ENCODE results near the gene KRT75. TPM values are rescaled to one million over a fixed set of nuclear protein-coding genes. Genes with fewer than 3 reads are reported as not detected.
A peak's percentile ranks its signal among the peaks of the same experiment; 100 is the strongest.

KRT75 gene
- total RNA-seq, 1 experiment from 2014 or later = not detected

DNA sequence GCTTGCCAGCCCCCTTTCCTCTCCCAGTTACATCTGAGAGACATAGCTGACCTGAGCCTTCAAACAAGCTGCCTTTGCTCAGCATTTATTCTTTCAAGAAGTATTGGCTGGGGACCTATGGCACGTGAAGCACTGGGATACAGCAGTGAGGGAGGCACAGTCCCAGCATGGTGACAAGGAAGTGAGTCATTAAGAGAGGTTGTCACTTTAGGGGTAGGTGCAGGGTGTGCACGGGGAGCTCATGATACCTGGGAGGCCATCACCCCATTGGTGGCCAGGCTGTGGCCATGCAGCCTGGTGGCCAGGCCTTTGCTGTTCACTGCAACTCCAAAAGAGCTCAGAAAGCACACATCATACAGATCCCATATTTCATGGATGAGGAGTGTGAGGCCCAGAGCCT, 5.7 kb upstream of the KRT75 start:
- DNase-seq (ENCODE audit: low read depth, low spot score) (no peak), ATAC-seq (0 out of 2 replicates have a peak, but pooled peaks have one; percentile 23)
- peak overlapping the region; percentile 55 for H3K4me2 ChIP-seq (ENCODE audit: low read length)
- intact Hi-C loops (cut with micrococcal nuclease) = no loop called here
- H4K20me1 ChIP-seq (ENCODE audit: insufficient read depth) = no peaks in the 10 kb centered on the region
- H3K9me3 ChIP-seq (ENCODE audit: control insufficient read depth in 1 of 2, insufficient read depth in 1 of 2, low read depth in 1 of 2, low read length in 2 of 2) = no peaks in the 10 kb centered on the region
- TF ChIP-seq SRF (IDR thresholded peaks at IDR 0.05; ENCODE audit: low read depth) = no peak
- no peak for TF ChIP-seq ZNF274 (IDR thresholded peaks at IDR 0.05; ENCODE audit: low read depth, low read length)
- TF ChIP-seq TCF7L2 (IDR thresholded peaks at IDR 0.05; ENCODE audit: borderline replicate concordance, extremely low read depth, insufficient read depth, insufficient read length) = no peak
- TF ChIP-seq, protein P1, sequence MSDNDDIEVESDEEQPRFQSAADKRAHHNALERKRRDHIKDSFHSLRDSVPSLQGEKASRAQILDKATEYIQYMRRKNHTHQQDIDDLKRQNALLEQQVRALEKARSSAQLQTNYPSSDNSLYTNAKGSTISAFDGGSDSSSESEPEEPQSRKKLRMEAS (IDR thresholded peaks at IDR 0.05) = peak; percentile 72
- TF ChIP-seq FOSL1 (IDR thresholded peaks at IDR 0.05; ENCODE audit: low read depth) = peak; percentile 72
- TF ChIP-seq ELF1 (IDR thresholded peaks at IDR 0.05; ENCODE audit: borderline replicate concordance, low read depth) = no peak
- TF ChIP-seq EZH2 (IDR thresholded peaks at IDR 0.05) = no peak
- ChIA-PET CTCF (interaction anchor here (1.5 kb wide), 1 partner anchor 32 kb away, joined by 3 read pairs; no protein-coding TSS in a partner anchor), RAD21 (ENCODE audit: low non-redundant PET in 1 of 2, low total read pairs in 2 of 2, uncharacterized antibody in 2 of 2, unreplicated experiment in 2 of 2) (no interaction called here), POLR2A (no interaction called here)
- no peak overlapping the region for H3K27ac ChIP-seq (ENCODE audit: low read depth, low read length)
- H3K36me3 ChIP-seq (ENCODE audit: control insufficient read depth in 1 of 2, insufficient read depth in 2 of 2, low read length in 2 of 2) = no peaks in the 10 kb centered on the region
- no peaks in the 10 kb centered on the region for H3K27me3 ChIP-seq (ENCODE audit: insufficient read depth, low read length)
- peaks cover 28 to 92% of the 10 kb centered on the region in 2 experiments for H3K4me1 ChIP-seq (ENCODE audit: control insufficient read depth in 1 of 2, insufficient read depth in 2 of 2, low read length in 2 of 2)
- no peaks in the 10 kb centered on the region for H3K9me2 ChIP-seq (ENCODE audit: insufficient read depth)
- H3K4me3 ChIP-seq (replicated peaks in 1 of 2; ENCODE audit: low read depth in 1 of 2, low read length in 2 of 2) = no peak overlapping the region; a peak in 1 of 4 replicates
- peak overlapping the region; percentile 26 for H3K9ac ChIP-seq (ENCODE audit: low read length)
- no peak overlapping the region for H2AFZ ChIP-seq (ENCODE audit: low read depth, low read length, poor library complexity, severe bottlenecking)
- H3K79me2 ChIP-seq (ENCODE audit: insufficient read depth, low read length) = no peaks in the 10 kb centered on the region
- BruUV-seq (replicated peaks) = no TSS peak

DNA sequence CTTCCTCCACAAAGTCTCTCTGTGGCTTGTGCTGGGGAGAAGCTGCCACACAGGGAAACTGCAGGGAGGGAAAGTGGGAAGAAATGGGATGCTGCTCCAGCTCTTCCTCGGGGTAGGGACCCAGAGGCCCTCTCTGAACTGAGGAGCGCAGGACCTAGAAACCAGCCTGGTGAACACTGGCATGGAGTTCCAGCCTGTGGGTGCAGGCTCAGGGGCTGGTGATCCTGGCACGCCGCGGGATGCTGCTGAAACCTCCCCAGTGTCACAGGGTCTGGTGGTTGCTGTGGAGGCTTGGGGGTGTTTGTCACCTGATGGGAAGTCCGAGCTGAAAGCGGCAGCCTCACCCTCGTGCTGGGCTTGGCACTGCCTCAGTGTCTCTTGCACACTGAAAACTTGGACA, 5.2 kb upstream of the KRT75 start:
- H3K9me2 ChIP-seq (ENCODE audit: insufficient read depth) = no peaks in the 10 kb centered on the region
- peak overlapping the region; percentile 55 for H3K4me2 ChIP-seq (ENCODE audit: low read length)
- peak overlapping the region; percentile 26; the same call in 1 of the 2 replicates for H3K9ac ChIP-seq (ENCODE audit: low read length)
- ChIA-PET POLR2A (no interaction called here), CTCF (interaction anchor here (1.5 kb wide), 1 partner anchor 31 kb away, joined by 3 read pairs; no protein-coding TSS in a partner anchor), RAD21 (ENCODE audit: low non-redundant PET in 1 of 2, low total read pairs in 2 of 2, uncharacterized antibody in 2 of 2, unreplicated experiment in 2 of 2) (no interaction called here)
- DNase-seq (ENCODE audit: low read depth, low spot score) (no peak), ATAC-seq (no peak)
- H3K79me2 ChIP-seq (ENCODE audit: insufficient read depth, low read length) = no peaks in the 10 kb centered on the region
- H3K27me3 ChIP-seq (ENCODE audit: insufficient read depth, low read length) = no peaks in the 10 kb centered on the region
- no peak overlapping the region for H3K27ac ChIP-seq (ENCODE audit: low read depth, low read length)
- H3K9me3 ChIP-seq (ENCODE audit: control insufficient read depth in 1 of 2, insufficient read depth in 1 of 2, low read depth in 1 of 2, low read length in 2 of 2) = no peaks in the 10 kb centered on the region
- no TSS peak for BruUV-seq (replicated peaks)
- intact Hi-C loops (cut with micrococcal nuclease) = no loop called here
- H3K36me3 ChIP-seq (ENCODE audit: control insufficient read depth in 1 of 2, insufficient read depth in 2 of 2, low read length in 2 of 2) = no peaks in the 10 kb centered on the region
- H4K20me1 ChIP-seq (ENCODE audit: insufficient read depth) = no peaks in the 10 kb centered on the region
- no peak overlapping the region for H2AFZ ChIP-seq (ENCODE audit: low read depth, low read length, poor library complexity, severe bottlenecking)
- H3K4me3 ChIP-seq (replicated peaks in 1 of 2; ENCODE audit: low read depth in 1 of 2, low read length in 2 of 2) = no peak overlapping the region; a peak in 1 of 4 replicates
- TF ChIP-seq SRF (IDR thresholded peaks at IDR 0.05; ENCODE audit: low read depth) = no peak
- TF ChIP-seq EGR1 (IDR thresholded peaks at IDR 0.05; ENCODE audit: low read depth) = no peak
- TF ChIP-seq ELF1 (IDR thresholded peaks at IDR 0.05; ENCODE audit: borderline replicate concordance, low read depth) = no peak
- no peak for TF ChIP-seq SP1 (IDR thresholded peaks at IDR 0.05; ENCODE audit: low read depth)
- no peak for TF ChIP-seq YY1 (IDR thresholded peaks at IDR 0.05; ENCODE audit: extremely low read depth, insufficient replicate concordance, low read depth, low read length)
- TF ChIP-seq ZNF274 (IDR thresholded peaks at IDR 0.05; ENCODE audit: low read depth, low read length) = no peak
- TF ChIP-seq, protein P1 (IDR thresholded peaks at IDR 0.05) = no peak
- TF ChIP-seq RAD21 (IDR thresholded peaks at IDR 0.05; ENCODE audit: low read depth) = no peak
- no peak for TF ChIP-seq ZFX (IDR thresholded peaks at IDR 0.05)
- no peak for TF ChIP-seq POLR2AphosphoS5 (IDR thresholded peaks at IDR 0.05; ENCODE audit: low read depth, low read length)
- no peak for TF ChIP-seq EZH2 (IDR thresholded peaks at IDR 0.05)
- TF ChIP-seq, protein P2, sequence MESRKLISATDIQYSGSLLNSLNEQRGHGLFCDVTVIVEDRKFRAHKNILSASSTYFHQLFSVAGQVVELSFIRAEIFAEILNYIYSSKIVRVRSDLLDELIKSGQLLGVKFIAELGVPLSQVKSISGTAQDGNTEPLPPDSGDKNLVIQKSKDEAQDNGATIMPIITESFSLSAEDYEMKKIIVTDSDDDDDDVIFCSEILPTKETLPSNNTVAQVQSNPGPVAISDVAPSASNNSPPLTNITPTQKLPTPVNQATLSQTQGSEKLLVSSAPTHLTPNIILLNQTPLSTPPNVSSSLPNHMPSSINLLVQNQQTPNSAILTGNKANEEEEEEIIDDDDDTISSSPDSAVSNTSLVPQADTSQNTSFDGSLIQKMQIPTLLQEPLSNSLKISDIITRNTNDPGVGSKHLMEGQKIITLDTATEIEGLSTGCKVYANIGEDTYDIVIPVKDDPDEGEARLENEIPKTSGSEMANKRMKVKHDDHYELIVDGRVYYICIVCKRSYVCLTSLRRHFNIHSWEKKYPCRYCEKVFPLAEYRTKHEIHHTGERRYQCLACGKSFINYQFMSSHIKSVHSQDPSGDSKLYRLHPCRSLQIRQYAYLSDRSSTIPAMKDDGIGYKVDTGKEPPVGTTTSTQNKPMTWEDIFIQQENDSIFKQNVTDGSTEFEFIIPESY (IDR thresholded peaks at IDR 0.05; ENCODE audit: extremely low read depth, insufficient replicate concordance, low read length) = no peak
- TF ChIP-seq CEBPB (IDR thresholded peaks at IDR 0.05; ENCODE audit: low read depth) = no peak
- TF ChIP-seq, protein P3, sequence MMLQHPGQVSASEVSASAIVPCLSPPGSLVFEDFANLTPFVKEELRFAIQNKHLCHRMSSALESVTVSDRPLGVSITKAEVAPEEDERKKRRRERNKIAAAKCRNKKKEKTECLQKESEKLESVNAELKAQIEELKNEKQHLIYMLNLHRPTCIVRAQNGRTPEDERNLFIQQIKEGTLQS (IDR thresholded peaks at IDR 0.05) = no peak
- TF ChIP-seq CBX3 (IDR thresholded peaks at IDR 0.05; ENCODE audit: low read depth) = no peak
- TF ChIP-seq SIN3A (IDR thresholded peaks at IDR 0.05; ENCODE audit: low read depth) = no peak
- H3K4me1 ChIP-seq (ENCODE audit: control insufficient read depth in 1 of 2, insufficient read depth in 2 of 2, low read length in 2 of 2) = peaks cover 28 to 90% of the 10 kb centered on the region in 2 experiments
